ENCODE results near the gene RET.

RET gene

DNA sequence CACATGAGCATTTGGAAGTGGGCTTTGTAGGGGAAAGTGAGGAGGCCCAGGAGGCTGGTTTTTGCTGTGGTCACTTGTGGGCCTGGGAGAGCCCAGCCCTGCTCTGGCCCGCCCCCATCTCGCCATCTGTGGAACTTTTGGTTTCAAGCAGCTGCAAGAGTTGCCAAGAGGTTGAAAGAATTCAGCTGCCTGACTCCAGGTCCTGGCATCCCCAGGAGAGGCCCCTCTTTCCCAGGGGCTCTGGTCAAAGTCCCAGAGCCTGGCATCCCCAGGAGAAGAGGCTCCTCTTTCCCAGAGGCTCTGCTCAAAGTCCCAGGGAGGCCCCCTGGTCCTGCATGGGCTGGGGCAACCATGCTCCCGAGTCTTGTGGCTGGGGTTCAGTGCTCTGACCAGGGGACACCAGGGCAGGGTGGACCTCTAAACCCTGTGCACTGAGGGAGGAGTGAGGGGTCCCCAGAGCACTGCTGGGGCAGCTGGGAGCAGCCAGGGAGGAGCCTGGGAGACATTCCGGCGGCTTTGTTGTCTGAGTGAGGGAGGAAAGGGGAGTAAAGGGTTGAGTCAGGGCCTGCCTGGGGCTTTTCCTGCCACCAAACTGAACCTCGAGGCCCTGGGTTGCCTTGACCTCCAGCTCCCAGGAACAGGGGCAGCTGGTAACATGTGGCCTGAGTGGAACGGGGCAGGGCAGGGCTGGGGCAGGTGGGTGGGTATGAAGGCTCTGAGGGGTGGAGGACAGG, 33.6 kb downstream of the RET start:
- no peak for DNase-seq

- DNase-seq: no peak
Measured at GRCh38 chr10:43111101-43111500, 34.2 kb downstream of the RET start.

DNA sequence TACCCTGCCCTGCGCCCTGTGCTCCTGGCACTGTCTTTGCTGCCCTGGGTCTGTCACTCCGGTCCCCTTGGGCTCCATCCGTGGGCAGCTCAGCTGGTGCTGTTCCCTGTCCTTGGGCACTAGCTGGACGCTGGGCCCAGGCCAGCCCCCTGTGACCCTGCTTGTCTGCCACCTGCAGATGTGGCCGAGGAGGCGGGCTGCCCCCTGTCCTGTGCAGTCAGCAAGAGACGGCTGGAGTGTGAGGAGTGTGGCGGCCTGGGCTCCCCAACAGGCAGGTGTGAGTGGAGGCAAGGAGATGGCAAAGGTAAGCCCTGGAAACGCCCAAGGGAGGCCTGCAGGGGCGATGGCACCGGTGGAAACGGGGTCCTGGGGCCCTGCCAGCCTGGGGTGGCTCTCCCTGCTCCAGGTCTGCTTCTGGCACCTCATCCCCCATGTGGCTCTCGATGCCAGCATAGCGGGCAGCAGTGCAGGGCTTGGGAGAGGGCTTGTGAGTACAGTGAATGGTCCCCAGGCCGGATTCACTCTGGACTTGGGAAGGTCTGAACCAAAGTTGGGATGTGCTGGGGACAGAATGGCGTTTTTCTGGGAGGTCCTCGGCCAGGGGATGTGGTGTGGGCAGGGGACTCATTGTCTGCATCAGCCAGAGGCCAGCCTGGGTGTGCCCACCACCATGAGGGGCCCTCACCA, 35.2 kb downstream of the RET start:
- DNase-seq: no peak

DNA sequence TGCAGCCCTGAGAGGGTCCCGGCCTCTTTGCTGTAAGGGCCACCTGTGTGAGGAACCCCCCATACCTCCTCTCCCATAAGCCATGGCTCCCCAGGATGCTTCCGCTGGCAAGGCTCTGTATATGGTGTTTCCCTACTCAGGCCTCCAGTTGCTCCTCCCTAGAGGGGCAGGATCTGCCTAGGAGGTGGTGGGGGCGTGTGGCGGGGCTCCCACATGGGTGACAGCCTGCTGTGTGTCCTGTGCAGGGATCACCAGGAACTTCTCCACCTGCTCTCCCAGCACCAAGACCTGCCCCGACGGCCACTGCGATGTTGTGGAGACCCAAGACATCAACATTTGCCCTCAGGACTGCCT, 35.7 kb downstream of the RET start:
- no peak for DNase-seq

- no peak for DNase-seq
Measured at GRCh38 chr10:43113201-43114087, 36.6 kb downstream of the RET start.

GRCh38 chr10:43114088-43114742, 37.3 kb downstream of the RET start:
- no peak for DNase-seq

- DNase-seq: no peak
Measured at GRCh38 chr10:43114743-43115611, 38.1 kb downstream of the RET start.

DNA sequence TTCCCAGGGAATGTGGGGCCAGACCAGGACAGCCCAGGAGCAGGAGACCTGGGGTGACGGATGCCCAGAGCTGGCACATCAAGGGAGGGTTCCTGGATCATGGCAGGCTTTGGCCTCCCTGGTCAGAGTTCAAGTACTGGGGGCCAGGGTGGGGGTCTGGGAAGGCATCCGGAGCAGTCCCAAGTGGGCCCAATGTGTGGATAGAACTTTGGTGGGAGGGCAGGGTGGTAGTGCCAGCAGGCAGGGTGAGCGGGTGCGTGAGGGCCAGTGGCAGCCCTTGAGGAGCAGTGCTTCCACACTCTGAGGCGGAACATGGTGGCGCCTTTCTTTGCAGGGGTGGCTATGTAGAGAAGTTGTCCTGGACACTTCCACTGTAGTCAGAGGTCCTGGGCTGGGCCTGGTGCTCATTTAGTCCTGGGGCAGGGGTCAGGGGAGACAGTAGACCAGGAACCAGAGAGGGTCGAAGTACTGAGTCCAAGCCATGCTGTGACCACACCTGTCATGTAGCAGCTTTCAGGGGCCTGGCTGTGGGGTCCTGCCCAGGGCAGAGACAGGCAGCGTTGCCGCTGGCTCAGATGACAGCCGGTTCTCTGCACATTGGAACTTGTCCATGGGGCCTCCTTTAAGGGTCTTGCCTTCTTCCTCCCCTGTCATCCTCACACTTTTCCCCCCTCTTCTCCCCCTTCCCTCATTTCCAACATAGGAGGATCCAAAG, 39.2 kb downstream of the RET start:
- no peak for DNase-seq

- DNase-seq: no peak
Measured at GRCh38 chr10:43116596-43116995, 39.7 kb downstream of the RET start.

GRCh38 chr10:43117031-43117776, 40.3 kb downstream of the RET start:
- no peak for DNase-seq

- no peak for DNase-seq
Measured at GRCh38 chr10:43117777-43118583, 41.1 kb downstream of the RET start.

GRCh38 chr10:43118631-43119415, 42.0 kb downstream of the RET start:
- DNase-seq: no peak

- no peak for DNase-seq
Measured at GRCh38 chr10:43119416-43120115, 42.7 kb downstream of the RET start.

DNA sequence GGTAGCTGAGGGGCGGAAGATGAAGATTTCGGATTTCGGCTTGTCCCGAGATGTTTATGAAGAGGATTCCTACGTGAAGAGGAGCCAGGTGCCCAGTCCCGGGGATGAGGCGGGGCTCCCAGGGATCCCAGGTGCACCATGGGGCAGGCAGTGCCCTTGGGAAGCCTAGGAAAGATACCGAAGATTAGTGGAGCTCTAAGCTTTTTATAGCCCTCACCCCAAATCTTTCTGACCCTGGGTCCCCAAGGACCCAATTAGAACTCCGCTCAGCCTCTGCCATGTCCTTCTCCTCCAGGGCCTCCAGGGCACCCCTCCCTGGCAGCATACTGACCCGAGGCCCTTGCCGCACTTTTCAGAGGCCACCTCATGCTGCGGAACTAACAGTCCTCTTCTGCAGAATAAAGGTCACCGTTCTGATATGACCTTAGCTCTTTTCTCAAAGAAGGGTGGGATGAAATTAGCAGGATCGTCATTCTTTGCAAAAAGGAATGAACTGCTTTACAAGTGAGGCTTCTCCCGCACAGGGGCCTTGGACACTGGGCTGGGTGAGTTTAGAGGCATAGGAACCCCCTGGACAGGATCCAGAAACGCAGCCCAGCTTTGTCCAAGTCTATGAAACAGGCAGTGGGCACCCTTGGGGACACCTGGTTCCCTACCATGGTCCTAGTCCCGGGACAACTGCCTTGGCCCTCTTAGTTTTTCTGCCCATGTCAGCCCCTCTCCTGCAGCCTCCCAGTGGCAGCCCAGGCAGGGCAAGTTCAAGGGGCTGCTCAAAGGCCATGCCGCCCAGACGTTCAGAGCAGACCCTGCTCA, 43.5 kb downstream of the RET start:
- DNase-seq: no peak

- no peak for DNase-seq
Measured at GRCh38 chr10:43120929-43121314, 44.1 kb downstream of the RET start.

DNA sequence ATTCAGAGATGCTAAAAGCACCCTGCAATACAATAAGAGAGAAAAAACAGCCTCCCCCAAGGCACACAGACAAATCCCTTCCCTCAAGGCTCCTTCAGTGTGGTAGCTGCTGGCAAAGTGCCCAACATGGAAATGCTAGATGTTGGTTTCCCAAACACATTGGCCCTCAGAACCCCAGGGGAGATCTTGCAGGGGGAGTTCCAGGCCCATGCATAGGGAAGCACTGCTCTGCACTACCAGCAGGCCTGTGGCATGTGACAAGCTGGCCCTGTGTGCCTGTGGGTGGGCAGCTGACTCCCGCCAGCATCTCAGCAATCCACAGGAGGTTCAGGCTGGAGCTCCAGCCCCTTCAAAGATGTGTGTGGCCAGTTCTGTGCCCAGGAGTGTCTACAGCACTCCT, 44.6 kb downstream of the RET start:
- no peak for DNase-seq

GRCh38 chr10:43122096-43122495, 45.2 kb downstream of the RET start:
- DNase-seq: no peak

DNA sequence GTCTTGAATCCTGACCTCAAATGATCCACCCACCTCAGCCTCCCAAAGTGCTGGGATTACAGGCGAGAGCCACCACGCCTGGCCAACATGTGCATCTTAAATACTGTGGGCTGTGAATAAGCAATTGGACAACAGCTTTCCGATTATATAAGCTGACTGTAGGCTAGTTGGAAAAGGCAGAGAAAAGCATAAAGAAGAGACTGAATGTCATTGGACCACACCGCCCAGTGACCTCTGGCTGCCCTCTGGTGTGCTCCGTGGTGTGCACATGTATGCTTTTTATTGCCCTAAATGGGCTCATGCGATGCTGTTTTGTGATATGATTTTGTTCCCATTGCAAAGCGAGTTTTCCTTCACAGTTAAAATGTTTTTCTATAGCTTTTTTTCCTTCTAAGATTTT, 46.0 kb downstream of the RET start:
- DNase-seq: no peak
